ENCODE results near the gene GDF9.

GDF9 gene

DNA sequence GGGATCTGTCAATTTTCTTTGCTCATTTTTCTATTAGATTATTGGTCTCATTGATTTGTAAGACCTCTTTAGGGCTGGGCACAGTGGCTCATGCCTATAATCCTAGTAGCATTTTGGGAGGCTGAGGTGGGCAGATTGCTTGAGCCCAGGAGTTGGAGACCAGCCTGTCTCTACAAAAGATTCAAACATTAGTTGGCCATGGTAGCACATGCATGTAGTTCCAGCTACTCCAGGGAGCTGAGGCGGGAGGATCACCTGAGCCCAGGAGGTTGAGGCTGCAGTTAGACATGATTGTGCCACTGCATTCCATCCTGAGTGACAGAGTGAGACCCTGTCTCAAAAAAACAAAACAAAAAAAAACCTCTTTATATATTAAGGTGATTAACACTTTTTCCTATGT, 29.4 kb downstream of the GDF9 start:
- DNase-seq (ENCODE audit: low read depth) = no peak

- no peak for DNase-seq (ENCODE audit: low read depth)
These were observed 32.2 kb downstream of the GDF9 start for GRCh38 chr5:132834057-132834456.

DNA sequence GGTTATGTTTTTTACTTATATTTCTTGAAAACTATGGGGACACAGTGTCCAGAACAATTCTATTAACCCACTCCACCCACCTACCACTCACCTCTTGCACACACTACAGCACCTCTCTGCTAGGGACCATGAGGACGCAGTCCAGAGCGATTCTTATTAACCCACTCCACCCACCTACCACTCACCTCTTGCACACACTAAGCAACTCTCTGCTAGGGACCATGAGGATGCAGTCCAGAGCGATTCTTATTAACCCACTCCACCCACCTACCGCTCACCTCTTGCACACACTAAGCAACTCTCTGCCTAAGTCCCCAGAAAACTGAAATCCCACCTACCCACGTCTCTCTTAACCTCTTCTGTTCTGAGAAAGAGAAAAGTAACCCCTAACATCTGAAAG, 33.7 kb downstream of the GDF9 start:
- DNase-seq (ENCODE audit: low read depth) = no peak

DNA sequence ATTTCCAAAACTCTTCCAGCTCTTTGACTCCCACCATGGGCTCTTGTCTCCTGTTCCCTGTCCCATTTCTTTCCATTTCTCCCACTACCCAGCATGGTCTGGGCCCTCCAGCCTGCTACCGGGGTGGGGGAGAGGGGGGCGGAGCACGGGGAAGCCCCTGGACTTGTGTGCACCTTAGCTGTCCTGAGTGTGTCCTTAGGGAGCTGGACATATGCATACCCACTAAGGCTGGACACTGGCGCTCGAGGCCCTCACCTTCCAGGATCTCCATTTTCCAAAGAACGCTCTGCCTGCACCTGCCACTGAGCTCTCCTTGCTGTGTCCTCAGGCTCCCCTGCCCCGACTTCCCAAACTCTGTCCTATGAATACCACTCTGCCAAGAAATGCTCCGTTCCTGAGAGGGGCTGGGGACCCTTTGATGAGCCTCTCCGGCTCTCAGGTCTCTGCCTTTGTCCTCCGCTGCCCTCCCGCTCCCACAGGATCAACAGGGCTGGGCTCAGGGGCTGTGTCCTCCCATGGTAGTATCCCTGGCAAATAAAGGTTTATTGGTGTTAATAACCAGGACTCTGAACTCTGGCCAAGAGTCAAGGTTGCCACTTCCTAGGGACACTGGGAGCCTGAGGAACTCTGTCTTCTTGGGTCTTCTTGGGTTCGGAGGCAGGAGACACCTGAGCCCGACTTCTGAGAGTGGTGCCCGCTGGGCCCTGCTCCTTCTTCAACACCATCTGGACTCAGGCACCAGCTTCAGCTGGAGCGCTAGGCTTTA, 35.0 kb downstream of the GDF9 start:
- DNase-seq (ENCODE audit: low read depth) = no peak

DNA sequence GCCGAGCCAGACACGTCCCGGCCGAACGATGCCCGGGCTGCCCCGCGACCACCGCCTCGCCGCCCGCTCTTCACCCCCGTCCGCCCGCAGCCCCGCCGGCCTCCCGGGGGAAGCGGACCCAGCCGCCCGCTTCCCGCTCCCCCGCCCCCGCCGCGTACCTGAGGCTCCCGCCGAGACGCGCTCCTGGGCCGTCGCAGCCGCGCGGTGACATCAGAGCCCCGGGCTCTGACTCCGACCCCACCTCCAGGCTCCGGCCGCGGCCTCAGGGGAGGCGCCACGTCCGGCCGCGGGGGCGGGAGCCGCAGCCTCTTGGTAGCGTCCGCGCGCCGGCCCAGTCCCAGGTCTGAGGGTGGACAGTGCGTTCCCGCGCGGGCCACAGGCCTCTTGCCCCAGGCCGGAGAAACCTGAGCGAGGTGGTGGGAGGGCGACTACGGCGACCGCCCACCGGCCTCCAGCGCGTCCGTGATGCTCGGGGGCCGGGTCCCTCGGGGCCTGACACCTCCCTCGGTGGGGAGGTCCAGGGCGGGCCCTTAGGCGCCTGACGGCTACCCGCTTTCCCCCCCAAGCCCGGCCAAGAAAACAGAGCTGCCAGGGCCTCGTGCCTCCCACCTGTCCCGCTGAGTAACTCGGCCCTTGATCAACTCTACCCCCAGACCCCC, 35.7 kb downstream of the GDF9 start, which contains the start of gene SHROOM1:
SHROOM1 (minus strand) TSS at position 212 of the 659 bp plus-strand sequence. CDS start 4,507 bp downstream, outside the sequence.
- no peak for DNase-seq (ENCODE audit: low read depth)

DNA sequence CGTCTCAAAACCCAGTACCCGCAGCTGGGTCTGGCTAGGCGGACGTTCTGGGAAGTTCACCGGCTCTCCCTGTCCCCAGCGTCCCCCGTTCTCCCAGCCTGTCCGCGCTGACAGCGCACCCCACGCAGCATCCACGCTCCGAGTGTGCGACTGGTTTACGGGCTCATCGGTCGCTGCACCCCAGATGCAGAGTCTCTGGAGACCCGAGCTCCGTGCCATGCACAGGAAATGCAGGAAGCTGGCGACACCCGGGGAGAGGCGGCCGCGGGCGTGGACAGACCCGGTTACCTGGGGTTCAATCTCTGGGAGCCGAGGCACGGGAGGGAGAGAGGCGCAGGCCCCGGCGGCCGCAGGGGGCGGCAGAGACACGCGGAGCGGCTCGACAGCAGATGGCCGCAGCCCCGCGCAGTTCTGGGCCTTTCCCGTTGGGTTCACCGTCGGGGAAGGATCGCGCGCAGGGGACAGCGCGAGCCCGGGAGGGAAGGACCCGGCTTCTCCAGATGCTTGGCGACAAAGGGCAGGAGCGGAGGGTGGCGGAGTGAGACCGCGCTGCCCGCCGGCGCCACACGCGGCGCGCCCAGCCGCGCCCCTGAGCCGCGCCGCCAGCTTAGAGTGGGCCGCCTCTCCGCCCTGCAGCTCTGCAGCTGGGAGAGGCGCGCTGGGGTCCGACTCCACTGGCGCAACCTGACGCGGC, 36.4 kb downstream of the GDF9 start:
- DNase-seq (ENCODE audit: low read depth) = no peak

GRCh38 chr5:132828846-132829494, 37.3 kb downstream of the GDF9 start:
- DNase-seq (ENCODE audit: low read depth) = no peak

- no peak for DNase-seq (ENCODE audit: low read depth)
These were observed 38.2 kb downstream of the GDF9 start for GRCh38 chr5:132827943-132828673.

DNA sequence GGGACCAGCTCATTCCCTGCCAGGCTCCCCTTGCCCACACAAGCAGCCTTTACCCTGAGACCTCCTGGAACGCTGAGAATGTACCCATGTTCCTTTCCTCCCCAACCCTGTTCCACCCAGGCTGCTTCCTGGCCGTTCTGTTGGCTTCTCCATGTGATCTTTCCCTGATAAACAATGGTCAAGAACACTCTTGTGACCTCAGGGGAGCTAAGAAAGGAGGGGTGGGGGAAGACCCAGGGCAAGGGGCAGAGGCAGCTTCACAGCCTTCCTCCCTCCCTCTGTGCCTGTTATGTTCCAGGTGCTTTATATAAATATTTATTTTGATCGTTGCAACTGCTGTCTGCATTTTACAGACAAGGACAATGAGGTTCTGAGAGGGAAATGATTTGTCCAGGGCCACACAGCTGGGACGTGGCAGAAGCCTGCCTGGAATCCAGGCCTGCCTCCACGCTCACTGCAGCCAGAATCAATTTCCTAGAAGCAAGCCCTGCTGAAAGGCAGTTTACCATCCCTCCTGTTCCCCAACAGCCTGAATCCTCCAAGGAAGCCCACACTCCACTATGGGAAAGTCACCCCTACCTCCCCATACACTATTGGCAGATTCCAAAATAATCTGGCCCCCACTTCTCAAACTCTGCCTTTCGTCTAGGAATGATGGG, 39.7 kb downstream of the GDF9 start:
- no peak for DNase-seq (ENCODE audit: low read depth)

GRCh38 chr5:132825834-132826391, 40.4 kb downstream of the GDF9 start:
- DNase-seq (ENCODE audit: low read depth) = no peak

DNA sequence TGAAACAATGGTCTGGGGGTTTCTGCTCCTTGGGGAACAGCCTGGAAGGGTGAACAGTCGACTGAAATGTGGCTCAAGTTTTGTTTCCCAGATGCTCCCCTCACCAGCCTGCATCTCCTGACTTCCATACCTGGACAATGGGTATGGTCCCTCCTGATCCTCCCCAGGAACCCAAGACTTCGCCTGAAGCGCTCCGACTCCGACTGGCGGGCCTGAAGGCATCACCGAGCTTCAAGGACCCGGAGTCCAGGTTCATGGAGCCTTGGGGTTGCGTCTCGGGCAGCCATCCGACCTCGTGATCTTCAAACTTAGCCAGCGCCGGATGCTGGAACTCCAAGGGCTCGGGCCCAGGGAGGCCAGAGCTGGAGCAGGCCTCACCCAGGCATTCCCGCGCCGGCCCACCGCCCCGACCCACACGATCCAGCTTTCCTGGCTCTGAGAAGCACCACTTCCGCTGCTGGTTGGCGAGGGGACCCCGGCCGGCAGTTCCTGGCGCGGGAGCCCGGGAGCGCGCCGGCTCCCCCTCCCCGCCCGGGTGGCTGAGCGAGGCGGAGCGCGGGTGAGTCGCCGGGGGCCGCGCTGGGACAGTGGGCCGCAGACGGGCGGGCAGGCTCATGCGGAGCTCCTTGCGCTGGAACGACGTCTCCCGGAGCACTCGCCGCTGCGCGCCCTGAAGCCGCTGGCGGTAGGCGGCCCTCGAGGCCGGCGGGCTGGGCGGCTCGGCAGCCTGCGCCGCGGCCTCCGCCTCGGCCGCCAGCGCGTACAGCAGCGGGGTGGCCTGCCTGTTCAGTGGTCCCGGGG, 41.0 kb downstream of the GDF9 start:
- DNase-seq (ENCODE audit: low read depth) = no peak

- DNase-seq (ENCODE audit: low read depth) = no peak
These were observed 41.8 kb downstream of the GDF9 start for GRCh38 chr5:132824426-132824825.

GRCh38 chr5:132823481-132824050, 42.7 kb downstream of the GDF9 start:
- no peak for DNase-seq (ENCODE audit: low read depth)

DNA sequence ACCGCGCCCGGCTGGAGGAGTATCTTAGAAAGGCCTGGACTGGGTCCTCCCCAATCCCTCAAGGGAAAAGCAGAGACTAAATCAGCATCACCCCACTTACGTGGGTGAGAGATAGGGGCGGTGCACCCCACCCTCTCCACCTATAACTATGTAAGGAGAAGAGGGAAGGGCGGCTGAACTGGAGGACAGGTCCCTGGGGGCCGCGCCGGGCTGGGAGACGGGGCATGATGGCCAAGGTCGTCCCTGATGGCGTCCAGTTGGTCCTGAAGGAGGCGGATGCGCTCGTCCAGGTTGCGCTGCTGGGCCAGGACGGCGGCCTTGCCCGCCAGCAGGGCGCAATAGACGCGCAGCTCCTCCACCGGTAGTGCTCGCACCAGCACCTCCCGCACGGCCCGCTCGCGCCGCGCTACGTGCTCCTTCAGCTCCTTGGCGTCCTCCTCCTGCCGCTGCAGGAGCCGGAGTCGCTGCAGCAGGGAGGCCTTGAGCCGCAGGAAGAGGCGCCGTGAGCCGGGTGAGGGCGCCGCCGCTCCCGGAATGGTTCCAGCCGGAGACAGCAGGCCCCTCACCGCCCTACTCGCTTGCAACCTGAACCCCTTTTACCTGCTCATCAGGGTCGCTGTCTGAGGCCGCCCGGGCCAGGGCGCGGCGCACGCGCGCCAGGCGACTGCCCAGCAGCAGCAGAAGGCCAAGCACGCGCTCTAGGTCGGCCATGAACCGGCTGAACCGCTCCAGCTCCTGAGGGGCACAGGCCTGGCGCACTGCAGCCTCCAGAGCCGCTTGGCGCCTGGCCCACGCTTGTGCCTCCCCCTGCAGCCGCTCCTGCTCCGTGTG, 43.4 kb downstream of the GDF9 start:
- no peak for DNase-seq (ENCODE audit: low read depth)

DNA sequence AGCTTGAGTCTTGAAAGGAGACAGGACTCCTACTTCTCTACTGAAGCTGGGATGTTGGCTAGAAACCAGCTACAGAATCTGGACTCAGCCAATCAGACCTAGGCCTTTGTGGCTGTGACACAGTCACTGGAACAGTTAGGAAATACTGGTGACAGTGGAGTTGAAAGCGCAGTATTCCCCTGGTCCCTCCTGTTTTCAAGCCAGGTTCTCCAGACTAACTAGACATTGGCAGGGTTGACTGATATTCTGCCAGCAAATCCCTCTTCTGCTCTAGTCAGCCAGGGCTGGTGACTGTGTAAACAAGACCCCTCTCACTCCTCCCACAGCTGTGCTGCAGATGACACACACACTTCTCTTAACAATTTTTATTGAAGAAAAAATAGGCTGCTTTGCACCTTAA, 44.5 kb downstream of the GDF9 start:
- DNase-seq (ENCODE audit: low read depth) = no peak

- DNase-seq (ENCODE audit: low read depth) = no peak
These were observed 44.9 kb downstream of the GDF9 start for GRCh38 chr5:132821350-132821749.

- no peak for DNase-seq (ENCODE audit: low read depth)
These were observed 46.0 kb downstream of the GDF9 start for GRCh38 chr5:132820162-132820754.

GRCh38 chr5:132819468-132819867, 46.8 kb downstream of the GDF9 start:
- no peak for DNase-seq (ENCODE audit: low read depth)
